Skeletal muscle tissue (tissue), 4 donors: ENCODE data around the gene ALDH3B2. TPM values are rescaled to one million over a fixed set of nuclear protein-coding genes. Genes with fewer than 3 reads are reported as not detected.
"Not testable (repeated sequence)": the region's sequence is repeated elsewhere in the genome, so short reads cannot be mapped to it uniquely, and the experiment has no call there.

Experiments
- H3K27ac ChIP-seq: one replicate; pipeline ENCODE4 v1.7.0; 2013; ENCODE audit warnings: mild to moderate bottlenecking, low read depth, low read length, inconsistent platforms
- H3K27me3 ChIP-seq, 3 donors: one replicate each; pipeline ENCODE4 v1.7.0; 2013; ENCODE audit warnings: low read length in 3 of 3; ENCODE audit not compliant: control insufficient read depth in 3 of 3, insufficient read depth in 3 of 3
- H3K36me3 ChIP-seq, 3 donors: one replicate each; pipeline ENCODE4 v1.7.0; 2013; ENCODE audit warnings: low read length in 3 of 3; ENCODE audit not compliant: control insufficient read depth in 3 of 3, insufficient read depth in 3 of 3
- H3K4me1 ChIP-seq, 3 donors: one replicate each; pipeline ENCODE4 v1.7.0; 2013; ENCODE audit warnings: low read length in 3 of 3, mild to moderate bottlenecking in 3 of 3; ENCODE audit not compliant: control insufficient read depth in 3 of 3, insufficient read depth in 3 of 3
- H3K4me3 ChIP-seq, 3 donors: one replicate each; pipeline ENCODE4 v1.7.0; 2013; ENCODE audit warnings: low read length in 3 of 3
- H3K9ac ChIP-seq, 3 donors: one replicate each; pipeline ENCODE4 v1.7.0; 2013; ENCODE audit warnings: low read length in 3 of 3, mild to moderate bottlenecking in 3 of 3, moderate library complexity in 2 of 3, low read depth in 1 of 3
- H3K9me3 ChIP-seq, 3 donors: one replicate each; pipeline ENCODE4 v1.7.0; 2013; ENCODE audit warnings: low read length in 3 of 3; ENCODE audit not compliant: control insufficient read depth in 3 of 3
- total RNA-seq: library from RNA; depleted of rRNA; stranded (reverse); fragments of >200 nt; gene quantifications from one replicate; pipeline ENCODE4 v1.2.3, GENCODE V29; 2014
- donor health status: Osteomylitis.

Gene ALDH3B2
- not detected for total RNA-seq

GRCh38 chr11:67674442-67674871 lies at the start of gene ALDH3B2:
Gene ALDH3B2 (minus strand): TSS chr11:67674623. CDS start chr11:67666935, 7,688 bp downstream.
- no peak within 1 kb of the TSS for H3K9ac ChIP-seq
- H3K36me3 ChIP-seq, result no peaks in the 10 kb centered on the region
- no peaks in the 10 kb centered on the region for H3K9me3 ChIP-seq
- peaks cover 20 to 37% (median 28%) of the 10 kb centered on the region in 3 donors for H3K27me3 ChIP-seq
- no peak within 1 kb of the TSS for H3K27ac ChIP-seq
- no peaks in the 10 kb centered on the region for H3K4me1 ChIP-seq
- no peak within 1 kb of the TSS for H3K4me3 ChIP-seq

DNA sequence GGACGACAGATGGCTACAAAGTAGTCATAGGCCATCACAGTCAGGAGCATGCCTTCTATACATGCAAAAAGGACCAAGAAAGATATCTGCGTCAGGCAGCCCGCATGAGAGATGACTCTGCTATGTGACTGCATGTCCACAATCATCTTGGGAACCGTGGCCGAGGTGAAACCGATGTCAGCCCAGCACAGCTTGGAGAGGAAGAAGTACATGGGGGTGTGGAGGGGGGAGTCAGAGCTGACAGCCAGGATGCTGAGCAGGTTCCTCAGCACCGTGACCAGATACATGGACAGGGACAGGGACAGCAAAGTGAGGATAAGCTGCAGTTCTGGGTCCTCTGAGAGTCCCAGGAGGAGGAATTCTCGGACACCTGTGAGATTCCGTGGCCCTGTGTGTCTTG lies 48.6 kb upstream of the ALDH3B2 start:
- not testable (repeated sequence) for H3K4me1 ChIP-seq, H3K4me3 ChIP-seq, H3K27ac ChIP-seq, H3K9ac ChIP-seq, H3K36me3 ChIP-seq, H3K27me3 ChIP-seq, H3K9me3 ChIP-seq

DNA sequence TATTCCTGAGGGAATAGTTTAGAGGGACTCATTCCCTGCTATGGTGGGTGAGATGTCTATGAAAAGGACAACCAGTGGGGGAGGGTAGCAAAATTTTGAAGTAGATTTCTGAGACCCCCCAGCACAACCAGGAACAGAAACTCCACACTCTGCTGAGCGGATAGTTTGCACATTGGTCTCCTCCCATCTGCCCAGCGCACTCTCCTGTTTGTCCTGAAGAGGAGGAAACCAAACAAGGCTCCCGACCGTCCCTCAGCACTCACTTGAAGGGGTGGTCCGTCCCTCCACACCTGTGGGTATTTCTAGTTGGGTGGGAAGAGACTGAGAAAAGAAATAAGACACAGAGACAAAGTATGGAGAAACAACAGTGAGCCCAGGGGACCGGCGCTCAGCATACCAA lies 41.8 kb upstream of the ALDH3B2 start:
- H3K27ac ChIP-seq, H3K9ac ChIP-seq, H3K4me1 ChIP-seq, H3K27me3 ChIP-seq, H3K4me3 ChIP-seq, H3K9me3 ChIP-seq, H3K36me3 ChIP-seq: not testable (repeated sequence)

DNA sequence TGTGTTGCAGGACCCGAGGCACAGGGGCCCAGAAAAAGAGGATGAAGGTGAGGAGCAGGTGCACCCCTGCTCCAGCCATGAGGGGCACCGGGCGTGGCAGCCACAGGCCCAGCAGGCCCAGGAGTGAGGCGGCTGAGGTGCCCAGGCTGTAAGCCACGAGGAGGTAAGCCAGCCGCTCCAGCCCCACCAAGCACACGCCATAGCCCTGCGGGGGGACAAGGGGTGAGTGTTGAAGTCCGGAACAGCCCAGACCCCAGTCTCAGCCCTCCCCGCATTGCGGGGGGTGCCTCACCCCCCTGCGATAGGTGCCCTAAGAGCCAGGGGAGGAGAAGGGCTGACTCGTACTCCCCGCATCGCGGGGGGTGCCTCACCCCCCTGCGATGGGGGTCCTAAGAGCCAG lies 41.4 kb upstream of the ALDH3B2 start:
- not testable (repeated sequence) for H3K9ac ChIP-seq, H3K27me3 ChIP-seq, H3K27ac ChIP-seq, H3K9me3 ChIP-seq, H3K4me3 ChIP-seq, H3K36me3 ChIP-seq, H3K4me1 ChIP-seq

- not testable (repeated sequence) for H3K9ac ChIP-seq, H3K4me1 ChIP-seq, H3K4me3 ChIP-seq, H3K27me3 ChIP-seq, H3K9me3 ChIP-seq, H3K27ac ChIP-seq, H3K36me3 ChIP-seq
Observed at GRCh38 chr11:67713892-67714509, 39.6 kb upstream of the ALDH3B2 start.

GRCh38 chr11:67711676-67712075 lies 37.3 kb upstream of the ALDH3B2 start:
- not testable (repeated sequence) for H3K9ac ChIP-seq, H3K9me3 ChIP-seq, H3K4me1 ChIP-seq, H3K27me3 ChIP-seq, H3K27ac ChIP-seq, H3K36me3 ChIP-seq, H3K4me3 ChIP-seq

DNA sequence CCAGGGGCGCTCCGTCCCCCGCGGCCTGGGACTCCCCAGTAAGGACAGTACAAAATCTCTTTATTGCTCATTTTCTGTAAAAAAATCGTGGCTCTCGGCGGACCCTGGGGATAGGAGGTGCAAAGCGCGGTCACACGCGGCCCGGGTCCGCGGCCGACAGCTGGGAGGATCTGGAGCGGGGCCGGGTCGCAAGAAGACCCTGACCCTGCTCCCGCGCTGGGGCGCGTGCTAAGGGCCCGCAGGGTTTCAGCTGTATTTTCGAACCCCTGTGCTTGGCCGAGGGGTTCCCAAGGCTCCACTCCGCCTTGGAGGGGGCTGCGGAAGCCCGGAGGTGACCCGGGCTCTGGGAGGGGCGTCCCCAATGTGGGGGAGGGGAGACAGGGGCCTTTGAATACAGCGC lies 36.8 kb upstream of the ALDH3B2 start:
- not testable (repeated sequence) for H3K36me3 ChIP-seq, H3K27me3 ChIP-seq, H3K9ac ChIP-seq, H3K4me3 ChIP-seq, H3K27ac ChIP-seq, H3K4me1 ChIP-seq, H3K9me3 ChIP-seq

- not testable (repeated sequence) for H3K4me1 ChIP-seq, H3K9me3 ChIP-seq, H3K4me3 ChIP-seq, H3K27ac ChIP-seq, H3K27me3 ChIP-seq, H3K9ac ChIP-seq, H3K36me3 ChIP-seq
Observed at GRCh38 chr11:67709806-67710205, 35.4 kb upstream of the ALDH3B2 start.

DNA sequence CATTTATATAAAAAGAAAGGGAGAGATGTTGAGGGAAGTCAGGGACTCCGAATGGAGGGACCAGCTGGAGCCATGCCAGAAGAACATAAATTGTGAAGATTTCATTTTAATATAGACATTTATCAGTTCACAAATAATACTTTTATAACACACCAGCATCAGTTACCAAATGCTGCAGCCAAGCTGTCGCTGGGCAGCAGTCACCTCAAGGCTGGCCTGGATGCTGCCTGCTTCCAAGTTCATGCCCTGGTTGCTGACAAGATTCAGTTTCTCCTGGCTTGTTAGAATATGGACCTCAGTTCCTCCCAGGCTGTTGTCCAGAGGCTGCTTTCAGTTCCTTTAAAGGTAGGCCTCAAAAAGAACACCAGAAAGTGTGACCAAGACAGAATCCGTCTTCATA lies 30.8 kb upstream of the ALDH3B2 start:
- H3K9ac ChIP-seq, result no peak overlapping the region
- no peaks in the 10 kb centered on the region for H3K4me1 ChIP-seq
- no peak overlapping the region for H3K4me3 ChIP-seq
- H3K27me3 ChIP-seq, result peaks cover 0 to 10% (median 5%) of the 10 kb centered on the region in 3 donors
- no peak overlapping the region for H3K27ac ChIP-seq
- H3K9me3 ChIP-seq, result no peaks in the 10 kb centered on the region
- H3K36me3 ChIP-seq, result no peaks in the 10 kb centered on the region

GRCh38 chr11:67704524-67704923 lies 30.1 kb upstream of the ALDH3B2 start:
- Histone ChIP-seq H3K4me1 (no peaks in the 10 kb centered on the region), H3K9me3 (no peaks in the 10 kb centered on the region), H3K27ac (no peak overlapping the region), H3K4me3 (no peak overlapping the region), H3K36me3 (no peaks in the 10 kb centered on the region), H3K9ac (no peak overlapping the region), H3K27me3 (peaks cover 0 to 12% (median 10%) of the 10 kb centered on the region in 3 donors)

- H3K27ac ChIP-seq, H3K36me3 ChIP-seq, H3K9ac ChIP-seq, H3K4me3 ChIP-seq, H3K9me3 ChIP-seq, H3K4me1 ChIP-seq: not testable (repeated sequence)
- H3K27me3 ChIP-seq, result peaks cover 0 to 12% (median 11%) of the 10 kb centered on the region in 3 donors
Observed at GRCh38 chr11:67703709-67704108, 29.3 kb upstream of the ALDH3B2 start.
